GM18507 (cell line): ENCODE measurements around the gene ARID1B.

Experiments
- DNase-seq: peaks from one replicate; pipeline ENCODE4 v3.0.0; 2011; ENCODE audit warnings: low read depth; ENCODE audit not compliant: insufficient read length; ENCODE audit errors: extremely low spot score
- FAIRE-seq: peaks from 2 replicates; lab custom pipeline; 2011; peaks lifted over from hg19 to GRCh38; lab: Jason Lieb, UNC

ARID1B gene

GRCh38 chr6:157070403-157071107 is 293.4 kb downstream of the ARID1B start:
- DNase-seq = no peak

GRCh38 chr6:157072128-157072527 is 294.9 kb downstream of the ARID1B start:
- DNase-seq (no peak), FAIRE-seq (no peak)

More at GRCh38 chr6:157070403-157071107, 293.4 kb downstream of the ARID1B start:
- no peak for FAIRE-seq

GRCh38 chr6:157073596-157073995 is 296.4 kb downstream of the ARID1B start:
- FAIRE-seq (no peak), DNase-seq (no peak)

GRCh38 chr6:157074969-157075368 is 297.8 kb downstream of the ARID1B start:
- DNase-seq (no peak), FAIRE-seq (no peak)

GRCh38 chr6:157075549-157076450 is 298.6 kb downstream of the ARID1B start:
- DNase-seq = no peak
- peak; percentile 95 for FAIRE-seq

- FAIRE-seq = no peak
These were observed 299.3 kb downstream of the ARID1B start for GRCh38 chr6:157076451-157076822.

GRCh38 chr6:157077251-157077650 is 300.1 kb downstream of the ARID1B start:
- DNase-seq (no peak), FAIRE-seq (no peak)

More at GRCh38 chr6:157076451-157076822, 299.3 kb downstream of the ARID1B start:
- no peak for DNase-seq

- no peak for FAIRE-seq
- DNase-seq = no peak
These were observed 301.1 kb downstream of the ARID1B start for GRCh38 chr6:157078326-157078725.

GRCh38 chr6:157079277-157079676 is 302.1 kb downstream of the ARID1B start:
- DNase-seq = no peak
- FAIRE-seq = peak; percentile 26

- no peak for FAIRE-seq
- DNase-seq = no peak
These were observed 302.6 kb downstream of the ARID1B start for GRCh38 chr6:157079771-157080170.

- DNase-seq = no peak
- no peak for FAIRE-seq
These were observed 303.8 kb downstream of the ARID1B start for GRCh38 chr6:157080986-157081391.

- DNase-seq = no peak
- no peak for FAIRE-seq
These were observed 306.2 kb downstream of the ARID1B start for GRCh38 chr6:157083343-157083742.

GRCh38 chr6:157086632-157087031 is 309.5 kb downstream of the ARID1B start:
- FAIRE-seq = no peak

GRCh38 chr6:157087974-157088373 is 310.8 kb downstream of the ARID1B start:
- DNase-seq (no peak), FAIRE-seq (no peak)

More at GRCh38 chr6:157086632-157087031, 309.5 kb downstream of the ARID1B start:
- no peak for DNase-seq

GRCh38 chr6:157088841-157089240 is 311.7 kb downstream of the ARID1B start:
- no peak for FAIRE-seq
- DNase-seq = no peak

GRCh38 chr6:157089258-157089657 is 312.1 kb downstream of the ARID1B start:
- FAIRE-seq (no peak), DNase-seq (no peak)

GRCh38 chr6:157089851-157090250 is 312.7 kb downstream of the ARID1B start:
- DNase-seq (no peak), FAIRE-seq (no peak)

- DNase-seq = no peak
- FAIRE-seq = no peak
These were observed 313.6 kb downstream of the ARID1B start for GRCh38 chr6:157090736-157091135.

- FAIRE-seq (no peak), DNase-seq (no peak)
These were observed 314.1 kb downstream of the ARID1B start for GRCh38 chr6:157091243-157091642.

- FAIRE-seq (no peak), DNase-seq (no peak)
These were observed 314.8 kb downstream of the ARID1B start for GRCh38 chr6:157091856-157092460.
